ENCODE data around the gene TLE1.

TLE1 gene

GRCh38 chr9:81684635-81685034 lies 4.7 kb downstream of the TLE1 start:
- Histone ChIP-seq H3K79me2 (ENCODE audit: insufficient read depth, low read length) (peaks cover 51% of the 10 kb centered on the region), H3K4me3 (ENCODE audit: low read length, poor library complexity, severe bottlenecking) (peak overlapping the region; percentile 97), H3K4me1 (ENCODE audit: insufficient read depth, low read length, poor library complexity, severe bottlenecking) (peaks cover 38% of the 10 kb centered on the region), H3F3A (ENCODE audit: low read depth) (no peaks in the 10 kb centered on the region), H2AFZ (ENCODE audit: low read length) (no peak overlapping the region), H4K20me1 (ENCODE audit: insufficient read depth, low read length, poor library complexity, severe bottlenecking) (peaks cover 12% of the 10 kb centered on the region), H3K9ac (ENCODE audit: low read depth, low read length, poor library complexity, severe bottlenecking) (no peak overlapping the region), H3K9me2 (replicated peaks; ENCODE audit: low read depth, low read length) (no peaks in the 10 kb centered on the region), H3K27me3 (ENCODE audit: insufficient read depth, low read length, poor library complexity, severe bottlenecking) (no peaks in the 10 kb centered on the region), H3K36me3 (ENCODE audit: insufficient read depth, low read length) (no peaks in the 10 kb centered on the region), H3K4me2 (ENCODE audit: low read depth, low read length, poor library complexity, severe bottlenecking) (peak overlapping the region; percentile 100), H3K9me3 (ENCODE audit: insufficient read depth, low read depth, low read length) (no peaks in the 10 kb centered on the region)
- TF ChIP-seq EZH2phosphoT487 (IDR thresholded peaks at IDR 0.05; ENCODE audit: borderline replicate concordance), result no peak
- TF ChIP-seq, protein P1, sequence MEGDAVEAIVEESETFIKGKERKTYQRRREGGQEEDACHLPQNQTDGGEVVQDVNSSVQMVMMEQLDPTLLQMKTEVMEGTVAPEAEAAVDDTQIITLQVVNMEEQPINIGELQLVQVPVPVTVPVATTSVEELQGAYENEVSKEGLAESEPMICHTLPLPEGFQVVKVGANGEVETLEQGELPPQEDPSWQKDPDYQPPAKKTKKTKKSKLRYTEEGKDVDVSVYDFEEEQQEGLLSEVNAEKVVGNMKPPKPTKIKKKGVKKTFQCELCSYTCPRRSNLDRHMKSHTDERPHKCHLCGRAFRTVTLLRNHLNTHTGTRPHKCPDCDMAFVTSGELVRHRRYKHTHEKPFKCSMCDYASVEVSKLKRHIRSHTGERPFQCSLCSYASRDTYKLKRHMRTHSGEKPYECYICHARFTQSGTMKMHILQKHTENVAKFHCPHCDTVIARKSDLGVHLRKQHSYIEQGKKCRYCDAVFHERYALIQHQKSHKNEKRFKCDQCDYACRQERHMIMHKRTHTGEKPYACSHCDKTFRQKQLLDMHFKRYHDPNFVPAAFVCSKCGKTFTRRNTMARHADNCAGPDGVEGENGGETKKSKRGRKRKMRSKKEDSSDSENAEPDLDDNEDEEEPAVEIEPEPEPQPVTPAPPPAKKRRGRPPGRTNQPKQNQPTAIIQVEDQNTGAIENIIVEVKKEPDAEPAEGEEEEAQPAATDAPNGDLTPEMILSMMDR (conservative IDR thresholded peaks at IDR 0.05; ENCODE audit: low read length), result no peak

DNA sequence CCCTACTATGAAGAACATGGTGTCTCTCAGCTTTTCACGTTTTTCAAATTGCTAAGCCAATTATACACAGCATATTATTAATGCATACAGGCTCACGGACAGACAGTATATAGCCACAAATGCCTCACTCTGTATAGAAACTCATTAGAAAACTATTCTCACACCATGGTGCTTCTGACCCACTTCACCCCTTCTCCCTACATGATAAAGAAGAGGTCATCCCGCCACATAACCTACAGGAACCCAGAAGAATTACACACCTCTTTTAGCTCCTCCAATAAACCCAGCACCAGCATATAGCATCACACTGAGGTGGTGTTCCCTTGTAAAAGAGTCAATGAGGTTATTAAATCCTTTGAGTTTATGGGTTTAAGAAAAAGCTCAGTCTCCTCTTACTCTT lies 5.6 kb downstream of the TLE1 start:
- Histone ChIP-seq H3K4me3 (ENCODE audit: low read length, poor library complexity, severe bottlenecking) (peak overlapping the region; percentile 65), H3K4me1 (ENCODE audit: insufficient read depth, low read length, poor library complexity, severe bottlenecking) (peaks cover 38% of the 10 kb centered on the region), H3K36me3 (ENCODE audit: insufficient read depth, low read length) (no peaks in the 10 kb centered on the region), H3K27me3 (ENCODE audit: insufficient read depth, low read length, poor library complexity, severe bottlenecking) (no peaks in the 10 kb centered on the region), H3K9me2 (replicated peaks; ENCODE audit: low read depth, low read length) (no peaks in the 10 kb centered on the region), H3K9ac (ENCODE audit: low read depth, low read length, poor library complexity, severe bottlenecking) (no peak overlapping the region), H3K4me2 (ENCODE audit: low read depth, low read length, poor library complexity, severe bottlenecking) (peak overlapping the region; percentile 100), H4K20me1 (ENCODE audit: insufficient read depth, low read length, poor library complexity, severe bottlenecking) (peaks cover 12% of the 10 kb centered on the region), H3F3A (ENCODE audit: low read depth) (no peaks in the 10 kb centered on the region), H3K9me3 (ENCODE audit: insufficient read depth, low read depth, low read length) (no peaks in the 10 kb centered on the region), H2AFZ (ENCODE audit: low read length) (no peak overlapping the region), H3K79me2 (ENCODE audit: insufficient read depth, low read length) (peaks cover 54% of the 10 kb centered on the region)
- TF ChIP-seq EZH2phosphoT487 (IDR thresholded peaks at IDR 0.05; ENCODE audit: borderline replicate concordance), result no peak
- TF ChIP-seq, protein P1 (conservative IDR thresholded peaks at IDR 0.05; ENCODE audit: low read length), result 0 out of 2 replicates have a peak, but pooled peaks have one; percentile 11

GRCh38 chr9:81683238-81683637 lies 6.1 kb downstream of the TLE1 start:
- Histone ChIP-seq H3K4me3 (ENCODE audit: low read length, poor library complexity, severe bottlenecking) (peak overlapping the region; percentile 65), H4K20me1 (ENCODE audit: insufficient read depth, low read length, poor library complexity, severe bottlenecking) (peaks cover 12% of the 10 kb centered on the region), H3K9me2 (replicated peaks; ENCODE audit: low read depth, low read length) (no peaks in the 10 kb centered on the region), H3K27me3 (ENCODE audit: insufficient read depth, low read length, poor library complexity, severe bottlenecking) (no peaks in the 10 kb centered on the region), H3K79me2 (ENCODE audit: insufficient read depth, low read length) (peaks cover 58% of the 10 kb centered on the region), H3K9ac (ENCODE audit: low read depth, low read length, poor library complexity, severe bottlenecking) (no peak overlapping the region), H3K9me3 (ENCODE audit: insufficient read depth, low read depth, low read length) (no peaks in the 10 kb centered on the region), H3F3A (ENCODE audit: low read depth) (no peaks in the 10 kb centered on the region), H3K4me2 (ENCODE audit: low read depth, low read length, poor library complexity, severe bottlenecking) (peak overlapping the region; percentile 100), H2AFZ (ENCODE audit: low read length) (no peak overlapping the region), H3K36me3 (ENCODE audit: insufficient read depth, low read length) (no peaks in the 10 kb centered on the region), H3K4me1 (ENCODE audit: insufficient read depth, low read length, poor library complexity, severe bottlenecking) (peaks cover 38% of the 10 kb centered on the region)
- TF ChIP-seq EZH2phosphoT487 (IDR thresholded peaks at IDR 0.05; ENCODE audit: borderline replicate concordance), result no peak
- TF ChIP-seq, protein P1 (conservative IDR thresholded peaks at IDR 0.05; ENCODE audit: low read length), result no peak

Data from Loucy (cell line).